ENCODE data around the gene SPAG4. TPM values are rescaled to one million over a fixed set of nuclear protein-coding genes. Genes with fewer than 3 reads are reported as not detected.

SPAG4 gene
- total RNA-seq, 1 donor from 2014 or later, result 35.3 TPM

DNA sequence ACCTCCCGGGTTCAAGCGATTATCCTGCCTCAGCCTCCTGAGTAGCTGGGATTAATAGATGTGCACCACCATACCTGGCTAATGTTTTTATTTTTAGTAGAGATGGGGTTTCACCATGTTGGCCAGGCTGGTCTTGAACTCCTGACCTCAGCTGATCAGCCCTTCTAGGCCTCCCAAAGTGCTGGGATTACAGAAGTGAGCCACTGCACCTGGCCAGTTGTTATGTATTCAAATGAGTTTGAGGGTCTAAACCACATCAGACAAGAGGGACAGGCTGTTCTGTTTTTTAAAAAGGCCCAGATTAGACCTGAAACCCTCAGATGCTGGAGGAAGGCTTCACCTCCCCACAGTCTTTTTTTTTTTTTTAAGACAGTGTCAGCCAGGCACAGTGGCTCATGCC is 4.1 kb upstream of the SPAG4 start:
- no peaks in the 10 kb centered on the region for H3K36me3 ChIP-seq
- H3K9me3 ChIP-seq, result no peaks in the 10 kb centered on the region
- no peak for TF ChIP-seq CTCF (IDR thresholded peaks at IDR 0.05)
- H3K4me1 ChIP-seq, result peaks cover 0 to 3% of the 10 kb centered on the region in 2 donors
- intact Hi-C loops (cut with DNase I), result no loop called here
- no peak overlapping the region for H3K27ac ChIP-seq
- no peak overlapping the region for H3K4me3 ChIP-seq
- H3K27me3 ChIP-seq, result no peaks in the 10 kb centered on the region
- DNase-seq (ENCODE audit: low spot score in 2 of 2), result no peak

- DNase-seq (ENCODE audit: low spot score in 2 of 2), result peak; percentile 59 to 93
- no peak for TF ChIP-seq CTCF (IDR thresholded peaks at IDR 0.05)
- peaks cover 5 to 16% of the 10 kb centered on the region in 2 donors for H3K4me1 ChIP-seq
- no peaks in the 10 kb centered on the region for H3K36me3 ChIP-seq
- intact Hi-C loops (cut with DNase I), result loop anchor here (1.0 to 5.0 kb wide), 6 partner anchors 48 to 336 kb away; partner anchors contain the start of genes CPNE1, ERGIC3, PHF20 and RBM12
- H3K27ac ChIP-seq, result peak overlapping the region; percentile 71 to 75
- peak overlapping the region; percentile 60 to 61 for H3K4me3 ChIP-seq
- no peaks in the 10 kb centered on the region for H3K9me3 ChIP-seq
- no peaks in the 10 kb centered on the region for H3K27me3 ChIP-seq
Observed at GRCh38 chr20:35616465-35617396, 1.1 kb downstream of the SPAG4 start.

DNA sequence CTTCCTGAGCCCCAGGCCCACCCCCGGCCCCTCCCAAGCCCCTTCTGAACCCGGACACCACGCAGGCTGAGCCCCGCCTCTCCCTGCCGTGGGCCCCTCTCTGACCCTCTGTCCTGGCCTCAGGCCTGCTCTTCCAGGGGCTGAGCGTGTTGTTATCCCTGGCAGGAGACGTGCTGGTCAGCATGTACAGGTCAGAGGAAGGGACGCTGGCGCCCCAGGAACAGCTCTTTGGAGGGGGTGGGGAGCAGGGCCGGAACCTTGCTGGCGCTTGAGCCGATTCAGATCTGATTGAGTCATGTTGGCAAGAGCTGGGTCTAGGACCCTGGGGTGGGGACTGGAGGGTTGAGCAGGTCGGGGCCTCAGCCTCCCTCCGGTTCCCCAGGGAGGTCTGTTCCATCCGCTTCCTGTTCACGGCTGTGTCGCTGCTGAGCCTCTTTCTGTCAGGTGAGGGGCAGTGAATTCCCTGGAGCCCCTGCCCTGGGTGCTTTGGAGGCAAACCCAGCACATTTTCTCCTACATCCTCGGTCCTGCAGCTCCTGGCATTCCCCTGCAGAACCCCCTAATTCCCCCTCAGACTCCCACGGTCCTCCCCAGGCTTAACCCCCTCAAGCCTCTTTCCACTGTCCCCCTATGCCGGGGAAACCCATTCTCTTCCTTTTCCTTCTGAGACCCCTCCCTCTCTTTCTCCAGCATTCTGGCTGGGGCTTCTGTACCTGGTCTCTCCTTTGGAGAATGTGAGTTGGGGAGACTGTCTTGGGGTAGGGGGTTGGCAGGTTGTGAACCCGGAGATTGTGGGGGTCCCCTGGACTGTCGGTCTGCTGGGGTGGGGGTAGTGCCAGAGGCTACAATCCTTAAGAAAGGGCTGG is 2.0 kb downstream of the SPAG4 start:
- intact Hi-C loops (cut with DNase I), result loop anchor here (1.0 to 5.0 kb wide), 4 partner anchors 16 to 335 kb away; partner anchors contain the start of genes ERGIC3 and SCAND1
- peak overlapping the region; percentile 71 to 75 for H3K27ac ChIP-seq

DNA sequence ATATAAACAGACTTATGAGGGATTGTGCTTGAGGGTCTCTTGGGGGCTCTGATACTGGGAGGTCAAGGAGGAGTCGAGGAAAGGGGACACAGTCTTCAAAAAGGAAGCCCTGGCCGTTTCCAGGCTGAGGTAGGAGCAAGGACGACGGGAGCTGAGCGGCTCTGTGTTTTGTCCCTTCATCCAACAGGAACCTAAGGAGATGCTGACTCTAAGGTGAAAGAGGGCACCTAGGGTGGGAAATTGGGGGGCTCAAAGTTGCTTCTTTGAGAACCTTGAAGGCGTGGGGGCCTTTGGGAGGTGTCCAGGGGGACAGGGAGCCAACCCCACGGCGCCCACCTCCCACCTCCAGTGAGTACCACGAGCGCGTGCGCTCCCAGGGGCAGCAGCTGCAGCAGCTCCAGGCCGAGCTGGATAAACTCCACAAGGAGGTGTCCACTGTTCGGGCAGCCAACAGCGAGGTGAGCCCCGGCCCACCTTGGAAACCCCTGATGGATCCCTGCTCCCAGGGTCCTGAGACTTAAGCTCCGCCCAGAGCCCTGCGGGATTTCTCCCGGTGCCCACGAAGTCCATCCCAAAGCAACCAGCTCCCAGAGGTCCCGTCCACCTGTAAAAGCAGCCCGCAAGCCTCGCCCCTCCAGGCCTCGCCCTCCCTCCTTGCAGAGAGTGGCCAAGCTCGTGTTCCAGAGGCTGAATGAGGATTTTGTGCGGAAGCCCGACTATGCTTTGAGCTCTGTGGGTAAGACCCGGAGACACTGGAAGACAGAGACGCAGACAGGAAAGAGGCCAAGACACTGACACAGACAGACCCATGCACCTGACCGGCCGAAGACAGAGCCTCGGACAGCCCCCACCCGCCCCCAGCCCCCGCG is 2.9 kb downstream of the SPAG4 start:
- intact Hi-C loops (cut with DNase I), result loop anchor here (1.0 to 5.0 kb wide), 2 partner anchors 17 to 334 kb away; partner anchors contain the start of gene SCAND1
- TF ChIP-seq CTCF (IDR thresholded peaks at IDR 0.05), result no peak
- peak overlapping the region; percentile 60 to 61 for H3K4me3 ChIP-seq
- H3K27me3 ChIP-seq, result no peaks in the 10 kb centered on the region
- no peak for DNase-seq (ENCODE audit: low spot score in 2 of 2)
- H3K36me3 ChIP-seq, result no peaks in the 10 kb centered on the region
- no peaks in the 10 kb centered on the region for H3K9me3 ChIP-seq
- peak overlapping the region; percentile 71 to 75 for H3K27ac ChIP-seq
- peaks cover 5 to 16% of the 10 kb centered on the region in 2 donors for H3K4me1 ChIP-seq

More for the DNA sequence above, 2.0 kb downstream of the SPAG4 start:
- H3K4me3 ChIP-seq, result peak overlapping the region; percentile 60 to 61
- no peaks in the 10 kb centered on the region for H3K9me3 ChIP-seq
- H3K27me3 ChIP-seq, result no peaks in the 10 kb centered on the region
- peaks cover 5 to 16% of the 10 kb centered on the region in 2 donors for H3K4me1 ChIP-seq
- TF ChIP-seq CTCF (IDR thresholded peaks at IDR 0.05), result peak; percentile 9 to 45 (median 35)
- no peaks in the 10 kb centered on the region for H3K36me3 ChIP-seq
- peak; percentile 19 to 81 for DNase-seq (ENCODE audit: low spot score in 2 of 2)
